Progenitor cell of endocrine pancreas (in vitro differentiated cells): ENCODE data around the gene SCN8A. TPM values are rescaled to one million over a fixed set of nuclear protein-coding genes. Genes with fewer than 3 reads are reported as not detected.
"Not testable (repeated sequence)": the region's sequence is repeated elsewhere in the genome, so short reads cannot be mapped to it uniquely, and the experiment has no call there.

ENCODE experiments used
- DNase-seq: peaks from one replicate; pipeline ENCODE4 v3.0.0; 2021; ENCODE audit warnings: low spot score; ENCODE audit not compliant: unreplicated experiment
- H3K27ac Mint-ChIP-seq: 2 replicates; pipeline ENCODE4 v1.8.0; 2021; ENCODE audit warnings: mild to moderate bottlenecking, moderate library complexity, mixed read lengths
- H3K27me3 Mint-ChIP-seq: 2 replicates; pipeline ENCODE4 v1.8.0; 2021; ENCODE audit warnings: mixed read lengths
- H3K36me3 Mint-ChIP-seq: 2 replicates; pipeline ENCODE4 v1.8.0; 2022; ENCODE audit warnings: mixed read lengths; ENCODE audit not compliant: insufficient read depth
- H3K4me1 Mint-ChIP-seq: 2 replicates; pipeline ENCODE4 v1.8.0; 2021; ENCODE audit warnings: low read depth, mixed read lengths
- H3K4me3 Mint-ChIP-seq: 2 replicates; pipeline ENCODE4 v1.8.0; 2021; ENCODE audit warnings: low read depth, mild to moderate bottlenecking, moderate library complexity, mixed read lengths
- H3K9me3 Mint-ChIP-seq: 2 replicates; pipeline ENCODE4 v1.8.0; 2021; ENCODE audit warnings: low read depth, mixed read lengths
- CTCF ChIP-seq: fragments of 200-600 bp; sonication (generic); IDR thresholded peaks from one replicate; pipeline ENCODE4 v1.5.0; 2021; ENCODE audit warnings: antibody characterized with exemption, mild to moderate bottlenecking; ENCODE audit not compliant: unreplicated experiment
- total RNA-seq: library from RNA; stranded (reverse); gene quantifications from 2 replicates; pipeline ENCODE4 v1.2.1, GENCODE V29; 2021

The SCN8A gene
- total RNA-seq, 1 donor from 2014 or later = 9.8 TPM

GRCh38 chr12:51593021-51593420 lies 2.0 kb downstream of the SCN8A start:
- TF ChIP-seq CTCF = no peak
- H3K9me3 Mint-ChIP-seq = no peaks in the 10 kb centered on the region
- no peak overlapping the region for H3K27ac Mint-ChIP-seq
- H3K27me3 Mint-ChIP-seq = peaks cover 33% of the 10 kb centered on the region
- H3K4me1 Mint-ChIP-seq = peaks cover 3% of the 10 kb centered on the region
- peak overlapping the region; percentile 33 for H3K4me3 Mint-ChIP-seq
- no peaks in the 10 kb centered on the region for H3K36me3 Mint-ChIP-seq
- DNase-seq = no peak

- peaks cover 31% of the 10 kb centered on the region for H3K27me3 Mint-ChIP-seq
- H3K4me1 Mint-ChIP-seq = peaks cover 3% of the 10 kb centered on the region
- no peak overlapping the region for H3K27ac Mint-ChIP-seq
- no peaks in the 10 kb centered on the region for H3K9me3 Mint-ChIP-seq
- no peak for TF ChIP-seq CTCF
- no peak for DNase-seq
- H3K4me3 Mint-ChIP-seq = peak overlapping the region; percentile 33
- H3K36me3 Mint-ChIP-seq = no peaks in the 10 kb centered on the region
These were observed 2.5 kb downstream of the SCN8A start for GRCh38 chr12:51593539-51593938.

- TF ChIP-seq CTCF = no peak
- no peak for DNase-seq
- no peaks in the 10 kb centered on the region for H3K36me3 Mint-ChIP-seq
- H3K4me3 Mint-ChIP-seq = no peak overlapping the region
- no peak overlapping the region for H3K27ac Mint-ChIP-seq
- H3K27me3 Mint-ChIP-seq = peaks cover 5% of the 10 kb centered on the region
- no peaks in the 10 kb centered on the region for H3K9me3 Mint-ChIP-seq
- no peaks in the 10 kb centered on the region for H3K4me1 Mint-ChIP-seq
These were observed 7.1 kb downstream of the SCN8A start for GRCh38 chr12:51598156-51598555.

- H3K27ac Mint-ChIP-seq = no peak overlapping the region
- H3K27me3 Mint-ChIP-seq = no peaks in the 10 kb centered on the region
- peaks cover 2% of the 10 kb centered on the region for H3K9me3 Mint-ChIP-seq
- no peak for TF ChIP-seq CTCF
- no peak overlapping the region for H3K4me3 Mint-ChIP-seq
- DNase-seq = no peak
- no peaks in the 10 kb centered on the region for H3K36me3 Mint-ChIP-seq
- H3K4me1 Mint-ChIP-seq = no peaks in the 10 kb centered on the region
These were observed 9.7 kb downstream of the SCN8A start for GRCh38 chr12:51600721-51601120.

- Mint-ChIP-seq H3K36me3 (no peaks in the 10 kb centered on the region), H3K9me3 (peaks cover 7% of the 10 kb centered on the region), H3K27me3 (no peaks in the 10 kb centered on the region), H3K27ac (no peak overlapping the region), H3K4me3 (no peak overlapping the region), H3K4me1 (no peaks in the 10 kb centered on the region)
- no peak for DNase-seq
- no peak for TF ChIP-seq CTCF
These were observed 10.2 kb downstream of the SCN8A start for GRCh38 chr12:51601241-51601640.

GRCh38 chr12:51605896-51606295 lies 14.9 kb downstream of the SCN8A start:
- not testable (repeated sequence) for DNase-seq, H3K4me1 Mint-ChIP-seq, H3K27me3 Mint-ChIP-seq, H3K27ac Mint-ChIP-seq, H3K36me3 Mint-ChIP-seq, H3K4me3 Mint-ChIP-seq
- H3K9me3 Mint-ChIP-seq = peaks cover 27% of the 10 kb centered on the region

- H3K27ac Mint-ChIP-seq, H3K27me3 Mint-ChIP-seq, H3K4me1 Mint-ChIP-seq, DNase-seq, H3K4me3 Mint-ChIP-seq, H3K36me3 Mint-ChIP-seq: not testable (repeated sequence)
- peaks cover 27% of the 10 kb centered on the region for H3K9me3 Mint-ChIP-seq
These were observed 16.2 kb downstream of the SCN8A start for GRCh38 chr12:51607197-51607596.
